ENCODE measurements around the gene NSUN2.

NSUN2 gene

DNA sequence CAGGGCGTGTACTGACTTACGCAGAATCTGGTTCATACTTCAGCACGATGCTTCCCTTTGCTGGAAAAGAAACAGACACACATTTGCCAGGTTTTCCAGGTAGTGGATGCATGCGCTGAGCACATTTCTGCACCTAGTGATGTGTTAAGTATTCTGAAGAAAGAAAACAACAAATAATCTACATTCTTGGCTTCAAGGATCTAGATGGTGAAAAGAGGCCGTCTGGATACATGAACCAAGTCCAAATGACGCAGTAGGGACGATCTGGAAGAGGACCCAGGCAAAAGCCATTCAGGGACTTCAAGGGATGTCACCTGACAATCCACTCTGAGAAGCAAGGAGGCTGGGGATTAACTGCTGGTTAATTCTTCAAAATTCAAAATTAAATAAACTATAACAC lies 30.4 kb downstream of the NSUN2 start:
- ATAC-seq: no peak

- ATAC-seq: no peak
Observed at GRCh38 chr5:6601816-6602215, 31.0 kb downstream of the NSUN2 start.

DNA sequence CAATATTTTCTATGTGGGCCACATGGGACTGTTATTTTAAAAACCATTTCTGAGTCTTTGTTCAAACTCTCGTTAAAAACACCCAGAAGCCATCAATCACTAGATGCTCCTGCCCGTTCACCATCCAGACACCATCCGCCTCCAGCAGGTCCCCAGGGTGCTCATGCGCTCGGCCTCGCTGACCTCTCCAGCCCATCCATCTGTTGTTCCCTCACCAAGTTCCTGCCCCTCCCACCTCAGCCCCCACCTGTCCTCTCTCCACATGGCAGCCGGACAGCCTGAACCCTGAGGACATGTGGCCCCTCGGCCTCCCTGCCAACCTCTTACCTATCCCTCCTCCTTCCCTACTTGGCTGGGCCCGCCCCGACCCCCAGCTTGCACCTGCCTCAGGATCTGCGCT lies 31.6 kb downstream of the NSUN2 start:
- no peak for ATAC-seq

- no peak for ATAC-seq
Observed at GRCh38 chr5:6599739-6600138, 33.1 kb downstream of the NSUN2 start.

DNA sequence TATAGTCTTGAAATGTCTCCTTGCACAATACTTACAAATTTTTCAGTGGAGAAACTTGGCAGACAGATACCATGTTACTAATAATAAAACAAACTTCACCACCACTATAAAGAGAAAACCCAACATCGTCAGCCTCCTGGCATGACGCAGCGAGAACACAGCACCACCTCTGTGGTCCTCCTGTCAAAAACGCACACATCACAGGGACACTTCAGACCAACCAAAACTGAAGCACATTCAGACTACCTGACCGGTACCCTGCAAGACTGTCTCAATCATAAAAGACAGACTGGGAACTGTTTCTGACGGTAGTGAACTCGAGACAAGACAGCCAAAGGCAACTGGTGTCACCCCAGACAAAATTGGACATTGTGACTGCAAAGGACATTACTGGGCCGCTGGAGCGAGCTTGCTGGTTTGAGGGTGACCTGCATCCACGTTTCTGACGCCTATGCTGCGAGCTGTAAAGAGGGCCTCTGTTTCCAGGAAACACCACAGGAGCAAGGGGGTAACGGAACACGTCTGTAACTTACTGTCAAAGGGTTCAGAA lies 34.4 kb downstream of the NSUN2 start:
- no peak for ATAC-seq

GRCh38 chr5:6597557-6597956 lies 35.3 kb downstream of the NSUN2 start:
- no peak for ATAC-seq

DNA sequence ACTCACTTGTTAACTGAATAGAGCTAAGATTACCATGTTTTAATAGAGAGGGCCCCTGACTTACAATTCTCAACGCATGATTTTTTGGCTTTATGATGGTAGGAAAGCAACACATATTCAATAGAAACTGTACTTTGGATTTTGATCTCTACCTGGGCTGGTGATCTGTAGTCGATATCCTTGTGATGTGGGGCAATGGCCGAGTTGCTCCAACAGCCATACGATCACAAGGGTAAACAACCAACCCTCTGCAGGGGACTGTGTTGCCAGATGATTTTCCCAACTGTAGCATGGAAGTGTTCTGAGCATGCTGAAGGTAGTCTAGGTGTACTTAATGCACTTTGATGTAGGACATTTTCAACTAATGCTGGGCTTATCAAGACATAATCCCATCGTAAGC lies 36.5 kb downstream of the NSUN2 start:
- no peak for ATAC-seq

DNA sequence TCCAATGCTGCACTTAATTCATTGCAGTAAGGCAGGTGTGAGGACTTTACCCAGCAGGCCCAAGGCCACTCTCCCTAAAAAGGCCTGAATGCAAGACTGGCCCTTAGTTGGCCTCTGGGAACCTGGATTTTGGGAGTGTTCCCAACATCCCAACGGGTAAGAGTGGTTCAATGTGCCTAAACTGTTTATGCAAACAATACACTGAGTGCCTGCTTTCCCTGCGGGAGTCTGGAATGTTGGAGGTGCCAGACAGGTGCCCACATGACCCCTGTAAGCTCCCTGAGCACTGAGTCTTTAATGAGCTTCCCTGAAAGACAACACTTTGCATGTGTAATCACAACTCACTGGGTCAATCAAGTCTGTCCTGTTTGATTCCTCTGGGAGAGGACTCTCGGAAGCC lies 37.4 kb downstream of the NSUN2 start:
- no peak for ATAC-seq

GRCh38 chr5:6594066-6594465 lies 38.8 kb downstream of the NSUN2 start:
- no peak for ATAC-seq

- ATAC-seq: no peak
Observed at GRCh38 chr5:6593148-6594016, 39.5 kb downstream of the NSUN2 start.

GRCh38 chr5:6592601-6593000 lies 40.2 kb downstream of the NSUN2 start:
- ATAC-seq: no peak

GRCh38 chr5:6591671-6592288 lies 41.1 kb downstream of the NSUN2 start:
- ATAC-seq: no peak

GRCh38 chr5:6590581-6590980 lies 42.3 kb downstream of the NSUN2 start:
- no peak for ATAC-seq

DNA sequence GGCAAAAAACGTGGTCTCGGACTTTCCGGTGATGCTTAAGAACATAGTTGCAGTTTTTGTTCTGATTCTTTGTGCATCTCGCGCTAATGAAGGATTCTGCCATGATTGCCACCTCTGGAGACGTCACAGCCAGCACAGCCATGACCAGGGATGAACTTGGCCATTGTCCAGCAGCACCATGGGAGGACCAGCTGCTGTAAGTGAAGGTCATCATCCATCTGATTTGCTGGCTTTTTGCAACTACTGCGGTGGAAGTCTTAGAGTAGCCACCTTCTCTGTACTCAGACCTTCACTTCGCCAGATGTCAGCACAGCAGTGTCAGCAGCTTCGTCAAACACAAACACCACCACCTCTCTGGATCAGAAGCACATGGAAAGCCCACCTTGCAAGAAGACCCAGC lies 45.7 kb downstream of the NSUN2 start:
- ATAC-seq: no peak

DNA sequence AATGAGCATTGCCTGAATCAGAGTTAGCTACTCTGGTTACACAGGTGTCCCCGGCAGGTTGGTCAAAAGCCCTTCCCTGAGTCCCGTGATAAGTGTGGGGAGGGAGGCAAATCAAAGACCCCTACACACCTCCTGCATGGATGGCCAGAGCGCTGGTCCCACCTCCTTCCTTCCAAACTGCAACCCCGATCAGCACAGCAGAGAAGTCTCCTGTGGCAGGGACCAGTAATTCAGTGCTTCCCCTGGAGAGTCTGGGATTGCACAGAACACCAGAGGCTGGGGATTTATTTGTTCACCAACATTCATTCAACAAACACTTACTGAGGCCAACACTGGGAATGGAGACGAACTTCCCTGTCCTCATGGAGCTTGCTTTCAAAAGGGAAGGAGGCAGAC lies 46.2 kb downstream of the NSUN2 start:
- no peak for ATAC-seq

DNA sequence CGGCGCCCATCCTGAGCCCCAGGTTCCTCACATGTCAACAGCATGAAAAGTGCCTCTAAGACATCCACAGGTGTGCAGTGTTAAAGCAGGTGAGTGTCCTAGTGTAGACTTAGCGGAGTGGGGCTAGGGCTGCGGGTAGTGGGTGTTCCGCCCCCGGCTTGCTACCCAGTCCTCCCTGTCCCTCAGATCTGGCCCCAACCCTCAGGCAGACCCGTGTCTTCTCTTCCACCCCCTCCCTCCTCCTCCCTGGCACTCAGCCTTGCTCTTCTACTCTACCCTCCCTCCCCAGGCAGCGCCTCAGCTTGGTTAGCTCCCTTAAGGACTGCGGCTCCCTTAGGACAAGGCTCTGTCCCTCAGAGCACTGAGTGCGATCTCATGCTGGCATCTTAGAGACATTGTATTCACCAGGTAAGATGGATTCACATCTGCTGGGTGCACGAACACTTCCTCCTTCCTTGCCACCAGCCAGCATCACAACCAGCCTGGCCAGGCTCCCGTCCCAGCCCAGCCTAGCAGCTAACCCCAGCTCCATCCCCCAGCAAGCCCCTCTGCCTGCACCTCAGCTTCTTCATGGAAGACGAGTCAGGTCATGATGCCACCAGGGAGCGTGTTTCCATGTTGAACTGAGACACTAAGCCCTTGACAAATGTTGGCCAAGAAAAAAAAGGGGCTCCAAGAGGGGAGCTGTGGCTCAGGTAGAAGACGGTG lies 46.8 kb downstream of the NSUN2 start:
- ATAC-seq: no peak

DNA sequence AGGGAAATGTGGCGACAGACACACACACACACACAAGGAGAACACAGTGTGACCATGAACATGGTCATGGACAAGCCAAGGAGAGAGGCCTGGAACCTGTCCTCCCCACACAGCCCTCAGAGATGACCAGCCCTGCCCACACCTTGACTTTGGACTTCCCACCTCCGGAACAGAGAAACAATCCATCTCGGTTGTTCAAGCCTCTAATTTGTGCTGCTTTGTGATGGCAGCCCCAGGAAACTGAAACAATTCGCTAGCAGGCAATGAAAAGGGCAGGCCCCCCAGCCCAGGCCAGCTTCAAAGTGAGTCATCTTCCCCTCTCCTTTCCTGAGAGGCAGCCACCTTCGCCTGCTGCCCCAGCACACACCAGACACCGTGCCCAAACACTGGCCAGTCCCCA lies 47.7 kb downstream of the NSUN2 start:
- no peak for ATAC-seq

GRCh38 chr5:6584727-6585126 lies 48.1 kb downstream of the NSUN2 start:
- ATAC-seq: no peak

GRCh38 chr5:6584101-6584645 lies 48.7 kb downstream of the NSUN2 start:
- no peak for ATAC-seq

GRCh38 chr5:6583049-6583880 lies 49.6 kb downstream of the NSUN2 start:
- ATAC-seq: peak; percentile 49 to 56

DNA sequence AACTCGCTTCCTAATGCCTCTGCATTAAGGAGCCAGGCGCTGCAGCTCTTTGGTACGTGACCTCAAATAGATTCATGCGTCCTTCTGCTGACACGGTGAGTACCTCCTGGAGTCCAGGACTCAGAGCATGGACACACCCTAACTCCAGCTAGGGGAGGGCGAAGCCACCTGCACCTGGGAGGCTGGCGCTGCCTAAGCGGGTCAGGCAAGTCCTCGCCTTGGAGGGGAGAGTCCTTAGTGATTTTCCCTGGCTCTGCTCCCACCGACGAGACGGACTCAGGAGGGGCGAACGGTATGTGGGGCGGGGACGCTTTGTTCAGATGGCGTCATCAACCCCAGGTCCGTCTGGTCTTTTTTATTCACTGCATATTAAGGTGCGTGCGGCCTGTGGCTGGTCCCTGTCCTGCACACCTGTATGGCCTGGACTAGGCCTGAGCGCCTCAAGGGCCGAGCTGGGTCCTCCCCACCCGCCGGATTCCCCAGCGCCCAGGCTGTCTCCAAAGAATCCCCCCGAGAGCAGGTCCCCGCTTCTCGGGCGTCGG lies 50.3 kb downstream of the NSUN2 start:
- no peak for ATAC-seq

Measured in activated CD4-positive, CD25-positive, alpha-beta regulatory T cell treated with anti-CD3 and anti-CD28 coated beads, Interleukin-2, amount 50 U/mL, for 24 hours (primary cell).